WTC11 (cell line): ENCODE data around the gene TRA2A. TPM values are rescaled to one million over a fixed set of nuclear protein-coding genes. Genes with fewer than 3 reads are reported as not detected.

Experiments
- ATAC-seq: fragments of 200-7000 bp; cut with Tn5 transposase; 2 replicates; pipeline ENCODE4 v1.10.0; 2021; ENCODE audit warnings: mild to moderate bottlenecking, moderate library complexity
- CTCF ChIA-PET: fragments of 300-600 bp; sonication (Branson Sonifier 250); formaldehyde crosslinking; loops from one replicate; lab custom pipeline; 2021; ENCODE audit warnings: antibody characterized with exemption; lab: Charles Lee
- POLR2A ChIA-PET: fragments of 350-600 bp; sonication (Branson Sonifier 250); formaldehyde crosslinking; loops from one replicate; lab custom pipeline; 2021; ENCODE audit warnings: antibody characterized with exemption; lab: Charles Lee
- DNase-seq: peaks from one replicate; pipeline ENCODE4 v3.0.0; 2021; ENCODE audit warnings: low spot score
- H3K27ac Mint-ChIP-seq: 2 replicates; pipeline ENCODE4 v1.8.0; 2021; ENCODE audit warnings: mixed read lengths
- H3K27me3 Mint-ChIP-seq: 2 replicates; pipeline ENCODE4 v1.8.0; 2021; ENCODE audit warnings: low read depth, mild to moderate bottlenecking, moderate library complexity, mixed read lengths
- H3K36me3 Mint-ChIP-seq: 2 replicates; pipeline ENCODE4 v1.8.0; 2021; ENCODE audit warnings: mixed read lengths
- H3K4me1 Mint-ChIP-seq: 2 replicates; pipeline ENCODE4 v1.8.0; 2022; ENCODE audit warnings: mixed read lengths
- H3K4me3 Mint-ChIP-seq: 2 replicates; pipeline ENCODE4 v1.8.0; 2021; ENCODE audit warnings: mild to moderate bottlenecking, moderate library complexity, mixed read lengths
- H3K9me3 Mint-ChIP-seq: 2 replicates; pipeline ENCODE4 v1.8.0; 2021; ENCODE audit warnings: mixed read lengths
- AFF4 ChIP-seq: sonication (generic); formaldehyde crosslinking; IDR thresholded peaks from 2 replicates; pipeline ENCODE4 v1.8.1; 2023; ENCODE audit warnings: mild to moderate bottlenecking, missing genetic modification reagents, borderline replicate concordance
- AR ChIP-seq: fragments of 250-450 bp; sonication (Bioruptor Pico); IDR thresholded peaks from 2 replicates; pipeline ENCODE4 v1.9.0; 2021; ENCODE audit warnings: mild to moderate bottlenecking
- ERG ChIP-seq: fragments of 250-450 bp; sonication (Bioruptor Pico); IDR thresholded peaks from 2 replicates; pipeline ENCODE4 v1.8.0; 2021; ENCODE audit warnings: mild to moderate bottlenecking
- FOXK1 ChIP-seq: sonication (generic); formaldehyde crosslinking; IDR thresholded peaks from 2 replicates; pipeline ENCODE4 v1.8.0; 2022; ENCODE audit warnings: mild to moderate bottlenecking, moderate library complexity, missing genetic modification reagents
- GRHL2 ChIP-seq: fragments of 250-450 bp; sonication (Bioruptor Pico); IDR thresholded peaks from 2 replicates; pipeline ENCODE4 v1.8.0; 2022; ENCODE audit warnings: mild to moderate bottlenecking, moderate library complexity; ENCODE audit not compliant: insufficient replicate concordance, severe bottlenecking
- HMGA2 ChIP-seq: fragments of 250-450 bp; sonication (Bioruptor Pico); IDR thresholded peaks from 2 replicates; pipeline ENCODE4 v1.4.0; 2021; ENCODE audit warnings: mild to moderate bottlenecking, moderate library complexity
- MXD4 ChIP-seq: fragments of 250-450 bp; sonication (Bioruptor Pico); IDR thresholded peaks from 2 replicates; pipeline ENCODE4 v1.8.0; 2021; ENCODE audit warnings: mild to moderate bottlenecking, moderate library complexity, borderline replicate concordance
- STAT6 ChIP-seq: sonication (generic); formaldehyde crosslinking; conservative IDR thresholded peaks from 2 replicates; pipeline ENCODE4 v1.8.1; 2023; ENCODE audit warnings: mild to moderate bottlenecking, low read depth, missing genetic modification reagents, moderate library complexity
- TP53 ChIP-seq: sonication (generic); formaldehyde crosslinking; IDR thresholded peaks from 2 replicates; pipeline ENCODE4 v1.8.1; 2023; ENCODE audit warnings: mild to moderate bottlenecking, missing genetic modification reagents
- total RNA-seq: library from RNA; stranded (reverse); gene quantifications from 3 replicates; pipeline ENCODE4 v1.2.3, GENCODE V29; 2021

TRA2A gene
- total RNA-seq, 1 experiment from 2014 or later: 110 TPM

- POLR2A ChIA-PET: interaction anchor here (0.7 to 1.9 kb wide), 5 partner anchors 9 to 131 kb away, joined by 3 to 6 read pairs (median 5); partner anchors contain the start of gene TRA2A
- no peak for ATAC-seq
- H3K27me3 Mint-ChIP-seq: no peaks in the 10 kb centered on the region
These were observed 59.2 kb downstream of the TRA2A start for GRCh38 chr7:23472556-23472955.

More at GRCh38 chr7:23472556-23472955, 59.2 kb downstream of the TRA2A start:
- peaks cover 26% of the 10 kb centered on the region for H3K4me1 Mint-ChIP-seq
- CTCF ChIA-PET: no interaction called here
- no peak for TF ChIP-seq AR
- TF ChIP-seq GRHL2 (CRISPR knock-in tag): no peak
- TF ChIP-seq MXD4 (CRISPR knock-in tag): no peak
- TF ChIP-seq AFF4 (CRISPR knock-in tag): no peak
- TF ChIP-seq STAT6: no peak
- no peak for TF ChIP-seq HMGA2 (CRISPR knock-in tag)
- no peak for TF ChIP-seq FOXK1 (CRISPR knock-in tag)
- TF ChIP-seq TP53: no peak
- no peak for TF ChIP-seq ERG
- TF ChIP-seq, all 79 proteins: peak for 0
- H3K36me3 Mint-ChIP-seq: peaks cover 5% of the 10 kb centered on the region; the same call in 1 of the 2 replicates
- DNase-seq: no peak
- no peaks in the 10 kb centered on the region for H3K9me3 Mint-ChIP-seq
- H3K4me3 Mint-ChIP-seq: peak overlapping the region; percentile 98
- H3K27ac Mint-ChIP-seq: peak overlapping the region; percentile 94
